Stimulated activated memory B cell treated with anti-CD40 and anti-IgM and Interleukin-4, amounts not matched to agents 10 μg/mL and 1 μg/mL and 100 μg/mL, for 72 hours (primary cell): ENCODE results near the gene CCDC86.

Source experiments
- ATAC-seq: fragments of 150-1000 bp; cut with Tn5 transposase; 2 replicates; pipeline ENCODE4 v1.10.0; 2021
- H3K27ac Mint-ChIP-seq: one replicate; pipeline ENCODE4 v1.8.0; 2022; ENCODE audit warnings: mild to moderate bottlenecking, mixed read lengths
- H3K27me3 Mint-ChIP-seq: one replicate; pipeline ENCODE4 v1.8.0; 2022; ENCODE audit warnings: mixed read lengths
- H3K36me3 Mint-ChIP-seq: one replicate; pipeline ENCODE4 v1.8.0; 2022; ENCODE audit warnings: mixed read lengths
- H3K4me1 Mint-ChIP-seq: one replicate; pipeline ENCODE4 v1.8.0; 2022; ENCODE audit warnings: mixed read lengths
- H3K4me3 Mint-ChIP-seq: one replicate; pipeline ENCODE4 v1.8.0; 2022; ENCODE audit warnings: mild to moderate bottlenecking, moderate library complexity, mixed read lengths
- H3K9me3 Mint-ChIP-seq: one replicate; pipeline ENCODE4 v1.8.0; 2022; ENCODE audit warnings: mixed read lengths

CCDC86 gene

DNA sequence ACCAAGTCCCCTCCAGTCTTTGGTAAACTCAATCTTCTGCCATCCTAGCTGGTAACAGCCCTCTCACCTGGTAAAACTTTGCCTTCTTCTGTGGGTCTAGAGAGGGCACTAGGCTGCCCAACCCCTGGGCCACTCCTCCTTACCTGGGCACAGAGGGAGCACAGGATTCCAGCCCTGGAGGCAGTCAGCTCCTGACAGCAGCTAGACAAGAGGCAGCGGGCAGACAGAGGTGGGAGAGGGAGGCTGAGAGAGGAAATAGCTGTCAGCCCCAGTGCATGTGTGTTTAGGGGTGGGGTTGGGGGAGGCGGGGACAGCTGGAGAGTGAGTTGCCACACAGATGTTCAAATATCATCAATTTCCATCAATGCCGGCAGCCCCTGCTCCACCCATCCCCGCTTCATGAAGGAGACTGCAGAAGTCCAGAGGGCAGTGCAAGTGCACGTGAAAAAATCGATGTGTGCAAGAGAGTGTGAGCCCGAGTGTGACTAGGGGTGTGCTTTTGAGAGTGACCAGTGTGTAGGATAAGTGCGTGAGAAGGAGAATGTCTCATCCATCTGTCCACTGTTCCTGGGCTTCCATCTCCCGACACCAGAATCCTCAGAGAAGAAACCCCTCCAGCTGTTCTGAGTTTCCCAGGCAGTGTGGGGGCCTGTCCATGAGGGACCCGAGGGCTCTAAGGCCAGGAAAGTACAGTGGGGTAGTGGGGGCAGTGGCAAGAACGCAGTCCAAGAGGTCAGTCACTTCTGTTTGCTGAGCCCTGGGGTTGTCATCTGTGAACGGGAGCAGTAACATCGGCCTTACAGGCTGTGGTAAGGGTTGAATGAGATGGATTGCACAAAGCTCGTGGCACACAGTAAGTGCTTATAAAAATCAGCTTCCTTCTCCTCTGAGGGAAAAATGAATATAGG lies 14.1 kb downstream of the CCDC86 start, which contains the start of gene PTGDR2:
PTGDR2 (minus strand) TSS at position 225 of the 908 bp plus-strand sequence. CDS start 2,228 bp downstream, outside the sequence.
- Mint-ChIP-seq H3K36me3 (peaks cover 22% of the 10 kb centered on the region), H3K27ac (no peak within 1 kb of the TSS), H3K4me1 (no peaks in the 10 kb centered on the region), H3K27me3 (no peaks in the 10 kb centered on the region), H3K4me3 (no peak within 1 kb of the TSS), H3K9me3 (no peaks in the 10 kb centered on the region)
- ATAC-seq: no peak

GRCh38 chr11:60857378-60858232 lies 15.7 kb downstream of the CCDC86 start:
- ATAC-seq: peak; percentile 22
- peaks cover 9% of the 10 kb centered on the region for H3K36me3 Mint-ChIP-seq
- H3K4me3 Mint-ChIP-seq: no peak overlapping the region
- H3K9me3 Mint-ChIP-seq: no peaks in the 10 kb centered on the region
- H3K27me3 Mint-ChIP-seq: peaks cover 7% of the 10 kb centered on the region
- peak overlapping the region; percentile 13 for H3K27ac Mint-ChIP-seq
- H3K4me1 Mint-ChIP-seq: no peaks in the 10 kb centered on the region

DNA sequence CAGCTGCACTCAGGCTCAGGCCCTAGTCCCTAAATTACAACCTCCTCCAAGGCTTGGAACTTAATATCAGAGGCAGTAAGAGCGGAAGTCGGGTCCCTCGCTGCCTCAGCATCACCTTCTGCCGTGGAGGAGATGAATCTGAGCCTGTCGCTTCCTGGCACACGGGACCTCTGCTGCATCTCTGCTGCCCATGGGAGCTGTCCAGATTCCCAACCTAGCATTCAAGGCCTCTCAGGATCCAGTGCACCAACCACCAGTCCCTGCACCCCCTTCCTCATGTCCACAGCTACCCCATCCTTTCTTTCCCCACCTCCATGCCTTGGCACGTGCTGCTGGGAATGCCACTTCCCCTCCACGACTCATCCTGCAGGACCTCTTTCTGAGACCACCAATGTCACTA lies 16.3 kb downstream of the CCDC86 start:
- no peak overlapping the region for H3K4me3 Mint-ChIP-seq
- peak overlapping the region; percentile 13 for H3K27ac Mint-ChIP-seq
- no peak for ATAC-seq
- H3K9me3 Mint-ChIP-seq: no peaks in the 10 kb centered on the region
- H3K4me1 Mint-ChIP-seq: no peaks in the 10 kb centered on the region
- peaks cover 8% of the 10 kb centered on the region for H3K27me3 Mint-ChIP-seq
- H3K36me3 Mint-ChIP-seq: peaks cover 5% of the 10 kb centered on the region

- H3K27ac Mint-ChIP-seq: no peak overlapping the region
- H3K4me3 Mint-ChIP-seq: no peak overlapping the region
- no peaks in the 10 kb centered on the region for H3K4me1 Mint-ChIP-seq
- no peaks in the 10 kb centered on the region for H3K36me3 Mint-ChIP-seq
- peaks cover 8% of the 10 kb centered on the region for H3K27me3 Mint-ChIP-seq
- ATAC-seq: no peak
- no peaks in the 10 kb centered on the region for H3K9me3 Mint-ChIP-seq
Measured at GRCh38 chr11:60858731-60859464, 17.0 kb downstream of the CCDC86 start.

DNA sequence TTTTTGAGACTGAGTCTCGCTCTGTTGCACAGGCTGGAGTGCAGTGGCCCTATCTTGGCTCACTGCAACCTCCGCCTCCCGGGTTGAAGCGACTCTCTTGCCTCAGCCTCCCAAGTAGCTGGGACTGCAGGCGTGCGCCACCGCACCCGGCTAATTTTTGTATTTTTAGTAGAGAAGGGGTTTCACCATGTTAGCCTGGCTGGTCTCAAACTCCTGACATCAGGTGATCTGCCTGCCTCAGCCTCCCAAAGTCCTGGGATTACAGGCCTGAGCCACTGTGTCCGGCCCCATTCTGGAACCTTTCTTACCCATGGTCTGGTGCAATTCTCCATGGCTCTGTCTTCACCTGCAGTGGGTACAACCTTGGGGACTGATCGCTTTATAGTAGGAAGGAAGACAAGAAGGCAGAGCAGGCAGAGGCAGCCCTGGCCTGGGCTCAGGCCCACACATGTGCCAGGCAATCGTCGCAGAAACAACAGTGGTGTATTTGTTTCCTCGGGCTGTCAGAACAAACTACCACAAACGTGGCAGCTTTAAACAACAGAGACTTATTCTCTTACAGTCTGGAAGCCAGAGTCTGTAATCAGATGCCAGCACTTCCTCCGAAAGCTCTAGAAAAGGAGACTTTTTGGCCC lies 17.8 kb downstream of the CCDC86 start:
- Mint-ChIP-seq H3K27ac (no peak overlapping the region), H3K36me3 (no peaks in the 10 kb centered on the region), H3K27me3 (peaks cover 8% of the 10 kb centered on the region), H3K4me1 (no peaks in the 10 kb centered on the region), H3K4me3 (no peak overlapping the region), H3K9me3 (no peaks in the 10 kb centered on the region)
- ATAC-seq: no peak

GRCh38 chr11:60860943-60861342 lies 19.0 kb downstream of the CCDC86 start:
- ATAC-seq: no peak
- H3K9me3 Mint-ChIP-seq: no peaks in the 10 kb centered on the region
- no peaks in the 10 kb centered on the region for H3K4me1 Mint-ChIP-seq
- H3K27me3 Mint-ChIP-seq: peaks cover 8% of the 10 kb centered on the region
- H3K36me3 Mint-ChIP-seq: no peaks in the 10 kb centered on the region
- H3K27ac Mint-ChIP-seq: no peak overlapping the region
- no peak overlapping the region for H3K4me3 Mint-ChIP-seq

GRCh38 chr11:60862171-60862570 lies 20.3 kb downstream of the CCDC86 start:
- no peak for ATAC-seq
- Mint-ChIP-seq H3K4me1 (no peaks in the 10 kb centered on the region), H3K27ac (no peak overlapping the region), H3K9me3 (no peaks in the 10 kb centered on the region), H3K36me3 (no peaks in the 10 kb centered on the region), H3K27me3 (peaks cover 8% of the 10 kb centered on the region), H3K4me3 (no peak overlapping the region)

GRCh38 chr11:60863550-60864521 lies 21.9 kb downstream of the CCDC86 start:
- Mint-ChIP-seq H3K9me3 (no peaks in the 10 kb centered on the region), H3K36me3 (no peaks in the 10 kb centered on the region), H3K27me3 (peaks cover 13% of the 10 kb centered on the region), H3K27ac (no peak overlapping the region), H3K4me1 (no peaks in the 10 kb centered on the region), H3K4me3 (no peak overlapping the region)
- ATAC-seq: no peak

DNA sequence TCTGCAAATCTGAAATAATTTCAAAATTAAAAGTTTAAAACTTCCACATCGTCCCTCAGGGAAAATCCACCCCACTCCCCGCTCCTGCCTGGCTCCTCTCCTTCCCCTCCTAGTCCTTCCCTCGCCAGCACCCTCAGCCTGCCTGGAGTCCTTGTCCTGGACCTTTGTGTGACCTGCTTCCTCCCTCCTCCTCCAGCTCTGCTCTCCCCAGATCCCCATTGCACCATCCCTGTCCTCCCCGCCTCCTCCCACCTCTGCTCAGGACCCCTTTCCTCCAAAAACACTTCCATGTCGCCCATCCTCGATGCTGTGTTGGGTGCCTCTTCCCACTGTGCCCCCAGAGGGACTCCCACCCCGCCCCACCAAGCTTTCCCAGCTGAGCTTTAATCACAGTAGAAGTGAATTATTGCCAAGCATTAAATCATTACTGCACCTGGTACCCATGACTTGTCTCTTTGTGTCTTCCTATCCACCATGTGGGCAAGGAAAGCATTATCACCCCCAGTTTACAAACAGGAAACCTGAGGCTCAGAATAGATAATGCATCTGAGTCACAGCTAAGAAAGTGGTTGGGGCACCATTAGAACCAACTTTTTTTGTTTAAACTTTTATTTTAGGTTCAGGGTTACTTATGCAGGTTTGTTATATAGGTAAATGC lies 23.1 kb downstream of the CCDC86 start:
- H3K36me3 Mint-ChIP-seq: no peaks in the 10 kb centered on the region
- no peaks in the 10 kb centered on the region for H3K9me3 Mint-ChIP-seq
- no peaks in the 10 kb centered on the region for H3K4me1 Mint-ChIP-seq
- no peak for ATAC-seq
- H3K4me3 Mint-ChIP-seq: no peak overlapping the region
- H3K27me3 Mint-ChIP-seq: peaks cover 19% of the 10 kb centered on the region
- no peak overlapping the region for H3K27ac Mint-ChIP-seq

DNA sequence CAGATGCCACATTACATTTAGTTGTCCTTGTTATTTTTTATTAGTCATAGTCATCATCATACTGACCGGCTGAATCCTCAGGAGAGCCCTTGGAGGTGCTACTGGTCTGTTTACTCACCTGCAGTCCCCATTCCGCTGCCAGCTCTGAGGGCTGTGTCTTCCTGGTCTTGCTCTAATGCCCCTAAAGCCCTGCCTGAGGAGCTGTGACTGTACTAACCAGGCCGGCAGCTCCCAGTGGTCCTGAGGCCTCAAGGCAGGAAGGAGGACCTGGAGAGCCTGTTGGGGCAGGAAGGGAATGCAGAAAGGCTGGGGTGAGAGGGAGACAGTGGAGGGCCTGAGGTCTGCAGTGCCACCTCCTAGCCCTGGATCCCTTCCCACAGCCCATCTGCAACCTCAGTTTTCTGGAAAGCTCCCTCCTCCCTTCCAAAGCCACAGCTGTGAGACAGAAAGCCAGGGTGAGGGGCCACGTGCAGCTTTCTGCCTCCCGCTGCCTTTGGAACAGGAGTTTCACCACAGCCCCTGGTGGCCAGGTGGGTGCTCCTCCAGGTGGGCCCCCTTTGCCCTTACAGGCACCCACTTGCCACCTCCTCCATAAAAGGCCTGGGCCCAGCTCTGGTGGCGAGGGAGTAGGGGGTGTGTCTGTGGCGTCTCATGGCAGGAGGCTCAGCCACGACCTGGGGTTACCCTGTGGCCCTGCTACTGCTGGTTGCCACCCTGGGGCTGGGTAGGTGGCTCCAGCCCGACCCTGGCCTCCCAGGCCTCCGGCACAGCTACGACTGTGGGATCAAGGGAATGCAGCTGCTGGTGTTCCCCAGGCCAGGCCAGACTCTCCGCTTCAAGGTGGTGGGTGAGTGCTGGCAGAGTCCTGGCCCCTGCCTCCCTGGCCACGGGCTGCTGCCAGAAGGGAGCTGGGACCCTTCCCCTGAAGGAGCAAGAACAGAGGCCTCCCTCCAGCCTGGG lies 25.3 kb downstream of the CCDC86 start, which contains the start of gene ZP1:
ZP1 (plus strand) TSS at position 632 of the 960 bp plus-strand sequence; CDS start at position 652, 20 bp downstream.
- Mint-ChIP-seq H3K27me3 (peaks cover 25% of the 10 kb centered on the region), H3K4me3 (no peak within 1 kb of the TSS), H3K9me3 (no peaks in the 10 kb centered on the region), H3K4me1 (no peaks in the 10 kb centered on the region), H3K27ac (no peak within 1 kb of the TSS), H3K36me3 (no peaks in the 10 kb centered on the region)
- ATAC-seq: peak; percentile 42

GRCh38 chr11:60867871-60868681 lies 26.2 kb downstream of the CCDC86 start:
- H3K9me3 Mint-ChIP-seq: no peaks in the 10 kb centered on the region
- no peak for ATAC-seq
- no peak overlapping the region for H3K27ac Mint-ChIP-seq
- H3K4me1 Mint-ChIP-seq: no peaks in the 10 kb centered on the region
- H3K36me3 Mint-ChIP-seq: no peaks in the 10 kb centered on the region
- peaks cover 20% of the 10 kb centered on the region for H3K27me3 Mint-ChIP-seq
- no peak overlapping the region for H3K4me3 Mint-ChIP-seq
